GM18526 (cell line): ENCODE data around the gene CYP27A1.

Source experiments
- POLR2A ChIP-seq: IDR thresholded peaks from 3 replicates; pipeline ENCODE4 v1.6.1; 2011; ENCODE audit not compliant: insufficient read length; ENCODE audit errors: extremely low read depth

Gene CYP27A1

DNA sequence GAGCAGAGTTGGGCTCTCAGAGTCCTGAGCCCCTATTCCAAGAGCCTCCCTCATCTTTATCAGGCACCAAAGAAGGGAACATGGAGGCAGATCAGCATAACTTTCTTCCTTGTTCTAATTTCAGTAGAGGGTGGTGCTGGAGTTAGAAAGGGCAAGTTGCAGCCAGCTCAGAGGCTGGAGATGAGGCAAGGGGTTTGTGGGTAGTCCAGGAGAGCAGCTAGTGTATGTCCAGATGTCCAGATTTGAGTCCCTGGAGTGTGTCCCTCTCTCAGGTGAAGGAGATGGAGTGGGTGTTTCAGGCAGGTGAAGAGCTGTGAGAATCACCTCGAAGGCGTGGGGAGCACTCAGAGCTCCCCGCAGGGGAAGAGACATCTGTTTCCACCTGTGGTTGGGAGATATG is 50.1 kb downstream of the CYP27A1 start:
- TF ChIP-seq POLR2A: no peak

DNA sequence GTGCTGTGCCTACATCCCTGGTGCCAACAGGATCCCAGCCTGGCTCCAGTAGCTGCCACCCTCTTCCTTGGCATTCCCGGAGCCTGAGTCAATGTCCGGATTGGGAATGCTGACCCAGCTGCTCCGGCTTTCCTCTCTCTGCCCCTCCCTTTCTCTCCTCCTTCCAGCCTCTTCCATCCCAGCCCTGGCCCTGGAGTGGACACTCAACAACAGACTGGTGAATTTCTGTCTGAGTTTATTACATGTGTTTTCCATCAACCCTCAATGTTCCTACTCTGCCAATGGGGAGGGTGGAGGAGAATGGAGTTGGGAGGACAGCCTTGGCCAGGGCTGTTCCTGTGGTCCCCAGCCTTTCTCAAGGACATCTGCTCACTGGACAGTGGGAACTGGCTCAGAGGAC is 50.6 kb downstream of the CYP27A1 start:
- no peak for TF ChIP-seq POLR2A

DNA sequence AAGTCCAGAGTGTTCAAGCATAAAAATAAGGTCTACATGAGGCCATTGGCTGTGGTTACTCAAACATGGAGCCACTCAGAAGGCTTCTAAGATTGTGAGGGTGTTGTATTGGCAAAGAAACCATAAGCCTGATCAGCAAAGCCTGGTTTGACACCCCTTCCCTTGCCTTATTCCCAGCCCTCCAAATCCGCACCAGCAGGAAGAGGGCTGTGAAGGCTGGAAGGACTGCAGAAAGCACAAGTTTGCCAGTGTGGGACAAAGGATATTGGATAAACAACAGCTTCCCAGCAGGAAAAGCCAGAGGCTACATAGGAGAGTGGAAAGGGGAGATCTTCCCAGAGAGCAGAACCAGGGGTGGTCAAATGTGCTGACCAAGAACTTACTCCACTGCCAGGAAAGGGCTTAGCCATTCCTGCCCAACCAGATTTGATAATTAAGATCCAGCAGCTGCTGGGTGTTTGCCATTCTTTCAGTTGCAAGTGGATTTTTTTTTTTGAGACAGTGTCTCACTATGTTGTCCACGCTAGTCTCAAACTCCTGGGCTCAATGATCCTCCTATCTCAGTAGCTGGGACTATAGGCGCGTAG is 51.2 kb downstream of the CYP27A1 start:
- TF ChIP-seq POLR2A: no peak

DNA sequence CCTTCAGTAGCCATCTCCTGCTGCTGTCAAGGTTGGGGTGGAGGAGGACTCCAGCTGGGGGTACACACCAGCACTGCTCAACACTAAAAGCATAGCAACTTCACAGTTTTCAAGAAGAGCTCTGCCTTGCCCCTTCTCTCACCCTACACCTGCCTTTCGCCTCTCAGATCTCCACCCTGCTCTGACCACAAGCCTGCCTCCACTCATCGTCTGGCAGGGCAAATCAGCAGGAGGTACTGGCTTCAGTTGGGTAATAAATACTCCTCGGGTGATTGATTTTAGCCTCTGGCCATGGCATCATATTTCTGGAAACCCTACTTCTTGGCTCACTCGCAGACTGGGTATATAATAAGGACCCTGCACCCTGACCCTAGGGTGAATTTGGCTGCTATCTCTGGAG is 52.7 kb downstream of the CYP27A1 start:
- TF ChIP-seq POLR2A: no peak

DNA sequence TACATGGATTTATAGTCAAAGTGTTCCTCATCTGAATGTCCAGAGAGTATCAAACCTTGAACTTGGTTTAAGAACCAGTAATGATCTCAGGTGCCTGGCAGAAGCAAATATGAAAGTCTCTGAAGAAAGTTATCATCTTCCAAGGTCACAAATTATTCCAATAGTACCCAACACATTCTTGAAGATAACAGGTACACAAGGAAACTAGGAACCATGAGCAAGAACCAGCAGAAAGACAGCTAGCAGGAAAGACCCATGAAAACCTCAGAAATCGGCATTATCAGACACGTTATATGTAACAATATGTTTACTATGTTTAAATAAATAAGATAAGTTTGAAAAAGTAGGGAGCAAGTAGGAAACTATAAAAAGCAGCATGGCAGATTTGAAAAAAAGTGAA is 55.5 kb downstream of the CYP27A1 start:
- TF ChIP-seq POLR2A: no peak

DNA sequence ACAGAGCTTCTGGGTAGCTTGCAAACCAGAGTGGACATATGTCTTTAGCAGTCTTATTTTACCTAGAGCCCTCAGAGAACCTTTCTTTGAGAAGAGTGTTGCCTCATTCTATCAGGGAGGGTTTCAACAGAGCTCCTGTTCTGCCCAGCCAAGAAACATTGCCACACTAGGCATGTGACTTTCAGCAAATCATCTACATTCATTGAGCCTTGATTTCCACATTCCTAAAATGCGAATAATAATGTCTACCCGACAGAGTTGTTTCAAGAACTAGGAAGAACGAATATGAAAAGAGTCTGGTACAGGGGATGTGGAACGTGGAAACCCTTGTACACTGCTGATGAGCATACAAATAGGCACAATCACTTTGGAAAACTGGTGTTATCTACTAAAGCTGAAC is 57.5 kb downstream of the CYP27A1 start:
- TF ChIP-seq POLR2A: no peak

DNA sequence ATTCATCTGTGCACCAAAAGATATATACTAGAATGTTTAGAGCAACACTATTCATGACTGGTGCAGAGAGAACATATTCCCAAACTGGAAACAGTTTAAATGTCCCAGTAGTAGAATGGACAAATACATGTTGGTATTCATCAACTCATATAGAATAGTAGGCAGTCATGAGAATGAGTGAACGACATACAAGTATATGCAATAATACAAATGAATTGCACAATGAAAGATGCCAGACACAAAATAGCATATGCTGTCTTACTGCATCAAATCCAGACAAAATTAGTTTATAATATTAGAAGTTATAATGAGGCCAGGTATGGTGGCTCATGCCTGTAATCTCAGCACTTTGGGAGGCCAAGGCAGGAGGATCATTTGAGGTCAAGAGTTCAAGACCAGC is 57.9 kb downstream of the CYP27A1 start:
- no peak for TF ChIP-seq POLR2A

DNA sequence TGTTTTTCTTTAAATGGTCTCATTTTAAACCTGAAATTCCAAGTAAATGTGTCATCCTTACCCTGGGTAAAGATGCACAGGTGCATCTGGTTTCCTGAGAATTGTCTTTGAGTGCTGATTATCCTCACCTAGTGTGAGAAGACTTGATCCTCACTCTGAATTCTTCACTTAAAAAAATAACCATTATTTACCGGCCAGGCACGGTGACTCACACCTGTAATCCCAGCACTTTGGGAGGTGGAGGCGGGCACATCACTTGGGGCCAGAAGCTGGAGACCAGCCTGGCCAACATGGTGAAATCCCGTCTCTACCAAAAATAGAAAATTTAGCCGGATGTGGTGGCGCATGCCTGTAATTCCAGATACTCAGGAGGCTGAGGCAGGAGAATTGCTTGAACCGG is 67.8 kb downstream of the CYP27A1 start:
- TF ChIP-seq POLR2A: no peak

DNA sequence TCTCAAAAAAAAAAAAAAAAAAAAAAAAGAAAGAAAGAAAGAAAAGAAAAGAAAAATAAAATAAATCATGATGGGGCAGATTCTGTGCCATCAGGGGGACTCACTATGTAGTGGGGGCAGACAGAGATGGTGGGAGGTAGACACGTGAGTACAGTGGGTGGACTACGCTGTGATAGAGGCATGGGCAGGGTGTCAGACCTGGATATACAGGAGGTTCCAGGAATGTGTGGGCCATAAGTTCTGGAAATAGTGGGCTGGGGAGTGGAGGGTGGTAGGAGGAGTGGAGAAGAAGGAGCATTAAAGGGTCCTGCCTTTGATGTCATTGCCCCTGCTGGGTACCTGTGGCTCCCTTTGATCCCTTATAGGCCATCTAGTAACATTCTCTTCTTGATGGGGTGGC is 68.8 kb downstream of the CYP27A1 start:
- no peak for TF ChIP-seq POLR2A

DNA sequence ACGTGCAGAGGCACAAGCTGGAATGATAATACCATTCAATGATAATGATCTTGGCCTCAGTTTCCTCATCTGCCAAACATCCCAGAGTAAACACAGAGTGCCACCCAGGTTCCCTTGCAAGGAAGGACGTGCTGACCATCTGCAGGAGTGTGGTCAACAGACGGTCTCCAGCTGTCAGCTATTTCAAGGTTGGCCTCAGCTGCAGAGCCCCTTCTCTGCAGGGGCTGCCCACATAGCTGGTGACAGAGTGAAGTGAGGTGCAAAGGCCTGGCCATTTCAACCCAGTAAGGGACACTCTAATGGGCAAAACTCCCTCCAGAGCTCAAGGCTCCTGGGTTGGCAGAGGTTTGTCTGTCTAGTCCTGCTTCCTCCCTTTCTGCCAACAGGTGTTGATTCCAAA is 69.3 kb downstream of the CYP27A1 start:
- TF ChIP-seq POLR2A: no peak

DNA sequence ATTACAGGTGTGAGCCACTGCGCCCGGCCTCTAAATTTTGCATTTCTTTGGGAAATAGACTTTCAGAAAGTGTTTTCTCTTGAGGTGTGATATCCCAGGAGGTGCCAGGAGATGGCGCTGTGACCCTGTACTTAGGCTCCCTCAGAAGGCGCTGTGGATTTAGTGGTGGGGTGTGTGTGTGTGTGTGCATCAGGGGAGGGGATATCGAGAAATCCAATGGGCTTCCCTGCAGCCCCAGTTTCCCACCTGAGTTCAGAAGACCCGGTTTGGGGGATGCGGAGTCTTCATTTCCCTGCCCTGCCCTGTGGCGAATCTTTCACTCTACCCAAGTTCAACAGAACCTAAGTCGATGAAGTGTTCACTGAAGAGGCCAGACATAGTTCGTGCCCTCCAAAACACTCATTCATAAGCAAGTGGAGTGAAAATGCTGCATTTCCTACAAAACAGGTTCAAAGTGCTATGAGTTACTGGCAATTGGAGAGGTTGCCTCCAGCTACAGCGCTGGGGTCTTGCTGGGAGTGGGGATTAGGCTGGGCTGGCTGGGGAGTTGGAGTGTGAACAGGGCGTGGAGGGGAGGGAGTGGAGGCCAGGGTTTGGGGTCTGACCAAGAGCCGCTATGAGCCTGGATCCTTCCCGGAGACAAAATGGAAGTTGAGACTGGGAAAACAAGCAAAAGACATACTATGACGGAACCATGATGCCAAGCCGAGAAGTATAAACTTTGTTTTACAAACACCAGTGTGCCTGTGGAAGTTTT is 71.1 kb downstream of the CYP27A1 start:
- no peak for TF ChIP-seq POLR2A

DNA sequence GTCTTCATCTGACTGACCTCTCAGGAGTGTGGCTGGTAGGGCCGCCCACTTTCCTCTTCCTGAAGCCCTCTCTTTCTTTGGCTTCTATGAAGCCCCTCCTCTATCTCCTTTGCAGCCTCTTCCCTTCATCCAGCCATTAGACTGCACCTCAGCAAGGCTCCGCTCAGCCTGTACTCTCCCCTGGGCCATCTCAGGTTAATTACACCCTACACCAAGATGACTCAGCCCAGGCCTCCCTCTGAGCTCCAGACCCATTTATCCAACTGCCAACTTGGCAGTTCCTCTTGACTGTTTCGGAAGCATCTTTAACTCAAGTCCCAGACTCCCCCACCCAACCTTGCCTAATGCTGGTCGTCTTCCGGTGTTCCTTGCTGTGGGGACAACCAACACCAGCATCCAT is 71.8 kb downstream of the CYP27A1 start:
- TF ChIP-seq POLR2A: no peak

DNA sequence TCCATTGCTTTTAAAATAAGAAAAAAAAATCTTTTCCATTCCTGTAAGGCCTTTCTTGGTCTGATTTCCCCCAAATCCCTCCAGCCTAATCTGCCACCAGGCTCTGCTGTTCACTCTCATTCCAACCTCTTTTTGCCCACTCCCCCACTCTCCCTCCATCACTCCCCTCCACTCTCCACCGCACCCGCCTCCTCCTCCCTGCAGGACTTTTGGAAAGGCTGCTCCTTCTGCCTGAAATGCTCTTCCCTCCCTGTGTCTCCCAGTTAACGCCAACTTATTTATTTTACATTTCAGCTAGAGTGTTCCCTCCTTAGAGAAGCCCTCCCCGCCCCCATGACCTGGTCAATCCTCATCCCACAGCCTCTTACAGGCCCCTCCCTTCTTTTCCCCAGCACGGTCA is 72.9 kb downstream of the CYP27A1 start:
- TF ChIP-seq POLR2A: no peak

DNA sequence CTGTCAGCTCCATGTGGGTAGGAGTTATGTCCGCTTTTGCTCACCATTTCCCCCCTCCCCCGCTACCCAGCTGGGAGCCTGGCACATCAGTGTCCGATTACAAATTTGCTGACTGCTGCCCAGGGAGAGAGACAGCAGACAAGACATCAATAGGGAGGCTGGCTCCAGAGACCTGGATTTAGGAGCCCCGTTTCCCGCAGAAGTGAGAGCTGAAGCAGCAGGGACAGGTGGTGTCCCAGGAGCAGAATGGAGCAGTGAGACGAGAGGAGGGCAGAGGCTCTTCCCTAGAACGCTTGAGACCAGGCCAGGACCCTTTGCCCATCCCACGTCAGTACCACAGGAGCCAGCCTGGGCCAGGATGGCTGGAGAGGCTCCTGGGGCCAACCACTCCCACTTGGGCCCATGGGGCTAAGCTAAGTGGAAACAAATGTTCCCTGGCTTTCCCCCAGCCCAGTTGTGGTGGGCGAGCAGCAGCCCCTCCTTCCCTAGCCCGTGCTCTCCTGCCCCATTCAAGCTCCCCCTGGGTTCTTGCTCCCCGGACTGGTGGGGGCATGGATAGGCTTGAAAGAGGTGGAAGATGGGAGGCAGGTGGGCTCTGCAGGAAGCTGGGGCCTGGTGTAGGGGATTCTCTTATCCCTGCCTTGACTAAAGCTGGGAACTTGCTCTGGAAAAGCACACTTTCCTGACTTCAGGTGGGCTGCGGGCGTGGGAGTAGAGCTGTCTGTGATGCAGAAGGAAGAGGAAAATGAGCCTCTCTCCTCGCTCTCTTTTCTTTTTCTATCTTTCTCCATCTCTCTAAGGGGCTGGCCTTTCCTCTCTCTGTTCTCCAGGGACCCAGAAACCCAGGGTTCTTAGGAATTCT is 73.6 kb downstream of the CYP27A1 start:
- no peak for TF ChIP-seq POLR2A

DNA sequence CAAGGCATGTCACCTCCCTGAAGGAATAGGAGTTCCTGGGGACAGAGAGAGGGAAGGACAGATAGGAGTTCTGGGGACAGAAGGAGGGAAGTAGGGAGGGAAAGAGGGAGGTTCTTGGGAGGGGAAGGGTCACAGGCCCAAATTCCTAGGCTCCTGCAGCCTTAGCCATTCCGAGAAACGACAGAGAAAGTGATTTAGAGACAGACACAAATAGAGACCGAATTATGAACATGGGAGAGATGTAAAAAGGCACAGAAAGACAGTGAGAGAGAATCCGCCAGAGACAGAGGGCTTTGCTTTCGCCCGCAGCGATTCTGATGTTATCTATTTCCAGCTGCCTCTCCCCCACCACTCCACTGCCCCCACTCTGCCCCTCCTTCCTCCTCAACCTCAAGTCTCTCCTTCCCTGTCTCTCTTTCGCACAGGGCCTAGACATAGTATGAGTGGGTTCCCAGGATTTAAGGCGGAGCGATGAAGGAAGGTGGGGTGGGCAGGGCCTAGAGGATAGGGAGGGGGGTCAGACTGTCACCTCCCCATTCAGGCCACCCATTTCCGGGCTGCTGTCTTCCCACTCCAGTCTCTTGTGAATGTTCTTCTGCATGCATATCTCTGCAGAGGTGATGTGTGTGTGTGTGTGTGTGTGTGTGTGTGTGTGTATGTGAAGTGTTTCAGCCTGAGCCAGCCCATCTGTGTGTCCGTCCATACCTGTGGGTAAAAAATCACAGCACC is 74.4 kb downstream of the CYP27A1 start:
- TF ChIP-seq POLR2A: no peak

DNA sequence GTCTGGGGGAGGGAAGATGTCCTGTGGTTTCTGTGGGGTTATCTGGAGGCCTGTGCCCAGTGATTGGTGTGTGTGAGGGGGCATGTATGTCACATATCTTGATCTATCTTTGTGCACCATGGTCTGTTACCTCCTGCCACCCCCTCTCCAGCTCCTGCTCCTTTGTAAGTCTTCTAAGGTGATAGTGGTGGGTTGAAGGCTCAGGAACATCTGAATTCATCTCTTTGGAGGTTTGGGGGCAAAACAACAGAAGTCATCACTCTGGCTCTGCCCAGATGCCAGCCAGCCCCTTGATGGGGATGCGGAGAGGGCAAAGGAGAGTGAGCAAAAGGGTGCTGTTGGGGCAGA is 74.9 kb downstream of the CYP27A1 start:
- TF ChIP-seq POLR2A: no peak
